Hepatocyte (in vitro differentiated cells): Measurements from ENCODE around the gene RRAD. TPM values are rescaled to one million over a fixed set of nuclear protein-coding genes. Genes with fewer than 3 reads are reported as not detected.

ENCODE experiments used
- DNase-seq: peaks from one replicate; pipeline ENCODE4 v3.0.0-alpha.2; 2016; ENCODE audit warnings: low spot score
- H2AFZ ChIP-seq: fragments of 200-600 bp; sonication (generic); 2 replicates; pipeline ENCODE4 v1.6.0; 2016; ENCODE audit warnings: antibody characterized with exemption, mild to moderate bottlenecking
- H3K27ac ChIP-seq: fragments of 200-600 bp; sonication (generic); 2 replicates; pipeline ENCODE4 v1.5.1; 2016; ENCODE audit warnings: mild to moderate bottlenecking
- H3K27me3 ChIP-seq: fragments of 200-600 bp; sonication (generic); 2 replicates; pipeline ENCODE4 v1.6.1; 2016
- H3K36me3 ChIP-seq: fragments of 200-600 bp; sonication (generic); replicated peaks from 2 replicates; pipeline ENCODE4 v1.5.1; 2016; ENCODE audit warnings: low read depth; ENCODE audit not compliant: insufficient read depth
- H3K4me1 ChIP-seq: fragments of 200-600 bp; sonication (generic); 2 replicates; pipeline ENCODE4 v1.5.1; 2016; ENCODE audit warnings: mild to moderate bottlenecking, moderate library complexity; ENCODE audit not compliant: insufficient read depth
- H3K4me2 ChIP-seq: fragments of 200-600 bp; sonication (generic); 2 replicates; pipeline ENCODE4 v1.6.0; 2016
- H3K4me3 ChIP-seq: fragments of 200-600 bp; sonication (generic); 2 replicates; pipeline ENCODE4 v1.5.1; 2016; ENCODE audit warnings: mild to moderate bottlenecking
- H3K79me2 ChIP-seq: fragments of 200-600 bp; sonication (generic); 2 replicates; pipeline ENCODE4 v1.6.0; 2017; ENCODE audit warnings: mild to moderate bottlenecking
- H3K9me2 ChIP-seq: fragments of 200-600 bp; sonication (generic); replicated peaks from 2 replicates; pipeline ENCODE4 v1.6.0; 2017; ENCODE audit warnings: mild to moderate bottlenecking; ENCODE audit not compliant: insufficient read depth
- H3K9me3 ChIP-seq: fragments of 200-600 bp; sonication (generic); 2 replicates; pipeline ENCODE4 v1.5.1; 2016; ENCODE audit warnings: low read depth, mild to moderate bottlenecking
- H4K20me1 ChIP-seq: fragments of 200-600 bp; sonication (generic); 2 replicates; pipeline ENCODE4 v1.6.0; 2016; ENCODE audit warnings: mild to moderate bottlenecking; ENCODE audit not compliant: insufficient read depth, poor library complexity, severe bottlenecking
- CTCF ChIP-seq: fragments of 200-600 bp; sonication (generic); IDR thresholded peaks from 2 replicates; pipeline ENCODE4 v1.5.1; 2016; ENCODE audit warnings: antibody characterized with exemption, mild to moderate bottlenecking; ENCODE audit not compliant: poor library complexity
- EZH2 ChIP-seq: fragments of 200-600 bp; sonication (generic); IDR thresholded peaks from 2 replicates; pipeline ENCODE4 v1.6.1; 2016; ENCODE audit warnings: antibody characterized with exemption, mild to moderate bottlenecking, borderline replicate concordance
- EZH2phosphoT487 ChIP-seq: fragments of 200-600 bp; sonication (generic); IDR thresholded peaks from one replicate; pipeline ENCODE4 v1.6.1; 2018; ENCODE audit warnings: antibody characterized with exemption, mild to moderate bottlenecking, low read depth, moderate library complexity; ENCODE audit not compliant: unreplicated experiment, severe bottlenecking
- WGBS: methylation state at CpG from one replicate; pipeline ENCODE4 v1.1.6; 2016; ENCODE audit warnings: low lambda C conversion rate; ENCODE audit errors: missing lambda C conversion rate; 5-methylcytosine and 5-hydroxymethylcytosine counted together
- polyA plus RNA-seq: library from polyadenylated mRNA; unstranded; fragments of >200 nt; fragmentation: Nextera tagmentation; extraction: Ambion mirVana; gene quantifications from 2 replicates; pipeline ENCODE4 v1.2.1, GENCODE V29; 2016
- total RNA-seq: library from RNA; depleted of rRNA; stranded (reverse); fragments of >200 nt; gene quantifications from 2 replicates; pipeline ENCODE4 v1.2.3, GENCODE V29; 2014

RRAD gene
- total and polyA plus RNA-seq, 2 experiments from 2014 or later = 8.8 to 16.3 TPM

GRCh38 chr16:66937725-66938337 is 12.5 kb upstream of the RRAD start:
- 99% methylated on average over 10 of the region's 10 CpGs for WGBS

GRCh38 chr16:66936889-66937554 is 11.7 kb upstream of the RRAD start:
- H3K79me2 ChIP-seq = peaks cover 52% of the 10 kb centered on the region
- TF ChIP-seq CTCF = no peak
- no peak for TF ChIP-seq EZH2
- TF ChIP-seq EZH2phosphoT487 = no peak
- no peaks in the 10 kb centered on the region for H4K20me1 ChIP-seq
- no peak for DNase-seq
- no peak overlapping the region for H3K4me3 ChIP-seq
- no peak overlapping the region for H3K27ac ChIP-seq
- H3K36me3 ChIP-seq = no peaks in the 10 kb centered on the region
- no peaks in the 10 kb centered on the region for H3K27me3 ChIP-seq
- H3K9me3 ChIP-seq = no peaks in the 10 kb centered on the region
- peaks cover 22% of the 10 kb centered on the region for H3K4me1 ChIP-seq
- peak overlapping the region; percentile 99 for H3K4me2 ChIP-seq
- H3K9me2 ChIP-seq = no peaks in the 10 kb centered on the region
- 93% methylated on average over 4 of the region's 4 CpGs for WGBS
- no peak overlapping the region for H2AFZ ChIP-seq

More at GRCh38 chr16:66937725-66938337, 12.5 kb upstream of the RRAD start:
- peaks cover 20% of the 10 kb centered on the region for H3K4me1 ChIP-seq
- H3K36me3 ChIP-seq = no peaks in the 10 kb centered on the region
- DNase-seq = no peak
- TF ChIP-seq CTCF = no peak
- no peak for TF ChIP-seq EZH2
- TF ChIP-seq EZH2phosphoT487 = no peak
- no peak overlapping the region for H3K4me3 ChIP-seq
- no peaks in the 10 kb centered on the region for H3K9me2 ChIP-seq
- peaks cover 50% of the 10 kb centered on the region for H3K79me2 ChIP-seq
- no peaks in the 10 kb centered on the region for H3K27me3 ChIP-seq
- H3K9me3 ChIP-seq = no peaks in the 10 kb centered on the region
- H3K27ac ChIP-seq = no peak overlapping the region
- H4K20me1 ChIP-seq = no peaks in the 10 kb centered on the region
- H2AFZ ChIP-seq = no peak overlapping the region
- no peak overlapping the region for H3K4me2 ChIP-seq

- Histone ChIP-seq H4K20me1 (no peaks in the 10 kb centered on the region), H3K4me3 (no peak overlapping the region), H3K4me1 (peaks cover 22% of the 10 kb centered on the region), H3K36me3 (no peaks in the 10 kb centered on the region), H3K27me3 (no peaks in the 10 kb centered on the region), H3K9me2 (no peaks in the 10 kb centered on the region), H3K4me2 (peak overlapping the region; percentile 99), H3K9me3 (no peaks in the 10 kb centered on the region), H2AFZ (no peak overlapping the region), H3K27ac (no peak overlapping the region), H3K79me2 (peaks cover 52% of the 10 kb centered on the region)
- TF ChIP-seq EZH2phosphoT487 (no peak), CTCF (no peak), EZH2 (no peak)
- 93% methylated on average over 6 of the region's 6 CpGs for WGBS
- DNase-seq = no peak
Observed at GRCh38 chr16:66936462-66936861, 11.1 kb upstream of the RRAD start.
